HG03045 (cell line): ENCODE measurements around the gene TMEM225B.
"Not testable (repeated sequence)": the region's sequence is repeated elsewhere in the genome, so short reads cannot be mapped to it uniquely, and the experiment has no call there.

Experiments
- ATAC-seq: cut with Tn5 transposase; IDR thresholded peaks from one replicate; pipeline ENCODE4 v1.9.1; 2021; ENCODE audit warnings: mild to moderate bottlenecking, moderate library complexity; ENCODE audit not compliant: unreplicated experiment

TMEM225B gene

GRCh38 chr7:99623091-99623693, 25.1 kb downstream of the TMEM225B start:
- no peak for ATAC-seq

- no peak for ATAC-seq
These were observed 25.8 kb downstream of the TMEM225B start for GRCh38 chr7:99623702-99624447.

GRCh38 chr7:99624484-99624883, 26.4 kb downstream of the TMEM225B start:
- ATAC-seq = no peak

- ATAC-seq = no peak
These were observed 27.3 kb downstream of the TMEM225B start for GRCh38 chr7:99625321-99625720.

GRCh38 chr7:99625961-99626360, 27.9 kb downstream of the TMEM225B start:
- ATAC-seq = no peak

GRCh38 chr7:99626661-99627060, 28.6 kb downstream of the TMEM225B start:
- ATAC-seq = no peak

- ATAC-seq = no peak
These were observed 29.4 kb downstream of the TMEM225B start for GRCh38 chr7:99627513-99627912.

GRCh38 chr7:99628471-99629465, 30.7 kb downstream of the TMEM225B start:
- ATAC-seq = no peak

- ATAC-seq = no peak
These were observed 31.6 kb downstream of the TMEM225B start for GRCh38 chr7:99629643-99630042.

- ATAC-seq = no peak
These were observed 33.4 kb downstream of the TMEM225B start for GRCh38 chr7:99631295-99632109.

- not testable (repeated sequence) for ATAC-seq
These were observed 39.3 kb downstream of the TMEM225B start for GRCh38 chr7:99637414-99637813.

GRCh38 chr7:99638731-99639130, 40.7 kb downstream of the TMEM225B start:
- ATAC-seq = no peak

GRCh38 chr7:99639267-99639666, 41.2 kb downstream of the TMEM225B start:
- ATAC-seq = no peak

- ATAC-seq = no peak
These were observed 44.0 kb downstream of the TMEM225B start for GRCh38 chr7:99642027-99642426.

- no peak for ATAC-seq
These were observed 45.4 kb downstream of the TMEM225B start for GRCh38 chr7:99643464-99643863.

- no peak for ATAC-seq
These were observed 46.4 kb downstream of the TMEM225B start for GRCh38 chr7:99644431-99644830.

GRCh38 chr7:99645590-99645989, 47.5 kb downstream of the TMEM225B start:
- ATAC-seq = no peak

GRCh38 chr7:99648843-99649242, 50.8 kb downstream of the TMEM225B start:
- ATAC-seq = no peak

GRCh38 chr7:99651290-99651689, 53.2 kb downstream of the TMEM225B start:
- no peak for ATAC-seq

- no peak for ATAC-seq
These were observed 54.6 kb downstream of the TMEM225B start for GRCh38 chr7:99652671-99653070.

- ATAC-seq = not testable (repeated sequence)
These were observed 55.2 kb downstream of the TMEM225B start for GRCh38 chr7:99653269-99653668.
